HG03457 (cell line): ENCODE data around the gene SLC35G6.

Experiments
- ATAC-seq: cut with Tn5 transposase; IDR thresholded peaks from one replicate; pipeline ENCODE4 v1.9.1; 2021; ENCODE audit warnings: moderate number of reproducible peaks; ENCODE audit not compliant: unreplicated experiment

The SLC35G6 gene

GRCh38 chr17:7499161-7499560 lies 17.9 kb downstream of the SLC35G6 start:
- ATAC-seq = no peak

GRCh38 chr17:7501729-7502128 lies 20.5 kb downstream of the SLC35G6 start:
- no peak for ATAC-seq

- no peak for ATAC-seq
These were observed 21.1 kb downstream of the SLC35G6 start for GRCh38 chr17:7502171-7502847.

GRCh38 chr17:7502987-7503386 lies 21.7 kb downstream of the SLC35G6 start:
- ATAC-seq = no peak

- no peak for ATAC-seq
These were observed 22.3 kb downstream of the SLC35G6 start for GRCh38 chr17:7503521-7503920.

- no peak for ATAC-seq
These were observed 26.9 kb downstream of the SLC35G6 start for GRCh38 chr17:7508145-7508544.

GRCh38 chr17:7508846-7509245 lies 27.6 kb downstream of the SLC35G6 start:
- ATAC-seq = no peak

GRCh38 chr17:7509937-7510336 lies 28.7 kb downstream of the SLC35G6 start:
- ATAC-seq = no peak

- no peak for ATAC-seq
These were observed 29.9 kb downstream of the SLC35G6 start for GRCh38 chr17:7511108-7511507.

- ATAC-seq = no peak
These were observed 30.9 kb downstream of the SLC35G6 start for GRCh38 chr17:7512105-7512504.

- no peak for ATAC-seq
These were observed 31.7 kb downstream of the SLC35G6 start for GRCh38 chr17:7512824-7513540.

GRCh38 chr17:7513850-7514419 lies 32.7 kb downstream of the SLC35G6 start:
- no peak for ATAC-seq

- no peak for ATAC-seq
These were observed 34.8 kb downstream of the SLC35G6 start for GRCh38 chr17:7515911-7516610.

GRCh38 chr17:7523033-7523432 lies 41.8 kb downstream of the SLC35G6 start:
- no peak for ATAC-seq

- no peak for ATAC-seq
These were observed 47.6 kb downstream of the SLC35G6 start for GRCh38 chr17:7528842-7529241.

GRCh38 chr17:7530023-7530900 lies 49.0 kb downstream of the SLC35G6 start:
- no peak for ATAC-seq
